ENCODE data around the gene MTHFD2L. TPM values are rescaled to one million over a fixed set of nuclear protein-coding genes. Genes with fewer than 3 reads are reported as not detected.
A peak's percentile ranks its signal among the peaks of the same experiment; 100 is the strongest.

Gene MTHFD2L
- total and polyA plus RNA-seq, 2 donors from 2014 or later: 12.3 to 16.3 TPM

DNA sequence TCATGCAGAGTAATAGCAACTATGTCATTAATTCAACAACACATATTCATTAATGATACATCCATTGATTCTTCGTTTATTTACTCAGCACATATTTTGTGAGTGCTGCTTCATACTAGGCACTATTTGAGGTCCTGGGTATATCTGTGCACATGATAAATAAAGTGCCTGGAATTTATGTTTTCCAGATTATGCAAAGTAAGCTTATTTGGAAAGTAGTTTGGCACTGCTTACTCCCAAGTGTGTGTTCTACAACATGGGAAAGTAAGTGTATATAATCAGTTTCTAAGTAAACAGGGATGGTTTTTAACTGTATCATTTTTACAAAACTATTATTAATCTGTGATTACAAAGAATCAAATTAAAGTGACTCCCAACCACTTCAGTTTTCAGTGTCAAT is 133.6 kb downstream of the MTHFD2L start:
- H3K4me3 ChIP-seq (ENCODE audit: low read length in 3 of 3): no peak overlapping the region
- H3K27me3 ChIP-seq (ENCODE audit: control insufficient read depth, insufficient read depth, low read length): no peaks in the 10 kb centered on the region
- no peak for DNase-seq
- no peak overlapping the region for H3K27ac ChIP-seq (ENCODE audit: low read depth in 2 of 2, low read length in 2 of 2)
- H3K4me1 ChIP-seq (ENCODE audit: control insufficient read depth in 2 of 3, insufficient read depth in 2 of 3, low read depth in 1 of 3, low read length in 3 of 3): no peaks in the 10 kb centered on the region
- H3K36me3 ChIP-seq (ENCODE audit: control insufficient read depth in 2 of 3, insufficient read depth in 3 of 3, low read length in 3 of 3): no peaks in the 10 kb centered on the region
- no peak for TF ChIP-seq CTCF (IDR thresholded peaks at IDR 0.05; ENCODE audit: borderline replicate concordance, extremely low read depth, insufficient read depth)
- FAIRE-seq: no peak
- H3K9ac ChIP-seq (ENCODE audit: low read length in 3 of 3): no peak overlapping the region
- no peaks in the 10 kb centered on the region for H3K9me3 ChIP-seq (ENCODE audit: control insufficient read depth in 2 of 3, insufficient read depth in 1 of 3, low read length in 3 of 3)
- intact Hi-C loops (cut with DNase I): no loop called here

- H3K9me3 ChIP-seq (ENCODE audit: control insufficient read depth in 2 of 3, insufficient read depth in 1 of 3, low read length in 3 of 3): no peaks in the 10 kb centered on the region
- intact Hi-C loops (cut with DNase I): no loop called here
- H3K4me3 ChIP-seq (ENCODE audit: low read length in 3 of 3): no peak overlapping the region
- TF ChIP-seq CTCF (IDR thresholded peaks at IDR 0.05; ENCODE audit: borderline replicate concordance, extremely low read depth, insufficient read depth): no peak
- H3K4me1 ChIP-seq (ENCODE audit: control insufficient read depth in 2 of 3, insufficient read depth in 2 of 3, low read depth in 1 of 3, low read length in 3 of 3): no peaks in the 10 kb centered on the region
- H3K27me3 ChIP-seq (ENCODE audit: control insufficient read depth, insufficient read depth, low read length): no peaks in the 10 kb centered on the region
- H3K9ac ChIP-seq (ENCODE audit: low read length in 3 of 3): no peak overlapping the region
- FAIRE-seq (no peak), DNase-seq (no peak)
- H3K36me3 ChIP-seq (ENCODE audit: control insufficient read depth in 2 of 3, insufficient read depth in 3 of 3, low read length in 3 of 3): no peaks in the 10 kb centered on the region
- no peak overlapping the region for H3K27ac ChIP-seq (ENCODE audit: low read depth in 2 of 2, low read length in 2 of 2)
Observed at GRCh38 chr4:74292111-74292870, 134.4 kb downstream of the MTHFD2L start.

DNA sequence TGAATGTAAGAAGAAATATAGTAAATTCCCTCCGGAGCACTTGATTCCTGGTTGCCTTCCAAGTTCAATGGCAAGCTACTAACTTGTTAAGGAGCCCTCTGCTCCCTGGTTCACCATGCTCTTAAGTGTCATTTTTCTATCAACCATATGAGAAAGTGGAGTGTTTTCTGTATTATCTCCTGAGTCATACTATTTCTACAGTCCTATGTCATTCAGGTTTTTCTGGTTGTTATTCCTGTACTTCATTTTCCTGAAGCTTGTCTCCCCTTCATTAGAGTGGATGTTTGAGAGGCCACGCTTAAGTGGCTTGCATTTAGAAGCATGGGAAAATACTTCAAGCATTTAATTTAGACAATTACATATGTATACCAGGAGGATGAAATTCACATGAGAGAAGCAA is 135.6 kb downstream of the MTHFD2L start:
- no peaks in the 10 kb centered on the region for H3K9me3 ChIP-seq (ENCODE audit: control insufficient read depth in 2 of 3, insufficient read depth in 1 of 3, low read length in 3 of 3)
- TF ChIP-seq CTCF (IDR thresholded peaks at IDR 0.05; ENCODE audit: borderline replicate concordance, extremely low read depth, insufficient read depth): no peak
- H3K9ac ChIP-seq (ENCODE audit: low read length in 3 of 3): no peak overlapping the region
- no peak overlapping the region for H3K4me3 ChIP-seq (ENCODE audit: low read length in 3 of 3)
- no peaks in the 10 kb centered on the region for H3K4me1 ChIP-seq (ENCODE audit: control insufficient read depth in 2 of 3, insufficient read depth in 2 of 3, low read depth in 1 of 3, low read length in 3 of 3)
- no peaks in the 10 kb centered on the region for H3K36me3 ChIP-seq (ENCODE audit: control insufficient read depth in 2 of 3, insufficient read depth in 3 of 3, low read length in 3 of 3)
- intact Hi-C loops (cut with DNase I): no loop called here
- H3K27me3 ChIP-seq (ENCODE audit: control insufficient read depth, insufficient read depth, low read length): no peaks in the 10 kb centered on the region
- peak in 1 of 5 donors; percentile 29 for DNase-seq
- no peak overlapping the region for H3K27ac ChIP-seq (ENCODE audit: low read depth in 2 of 2, low read length in 2 of 2)
- FAIRE-seq: no peak

Measured in kidney (tissue), 14 donors.